WTC11 (cell line): Measurements from ENCODE around the gene ZNF423. TPM values are rescaled to one million over a fixed set of nuclear protein-coding genes. Genes with fewer than 3 reads are reported as not detected.

ENCODE experiments used
- ATAC-seq: fragments of 200-7000 bp; cut with Tn5 transposase; 2 replicates; pipeline ENCODE4 v1.10.0; 2021; ENCODE audit warnings: mild to moderate bottlenecking, moderate library complexity
- CTCF ChIA-PET: fragments of 300-600 bp; sonication (Branson Sonifier 250); formaldehyde crosslinking; loops from one replicate; lab custom pipeline; 2021; ENCODE audit warnings: antibody characterized with exemption; lab: Charles Lee
- POLR2A ChIA-PET: fragments of 350-600 bp; sonication (Branson Sonifier 250); formaldehyde crosslinking; loops from one replicate; lab custom pipeline; 2021; ENCODE audit warnings: antibody characterized with exemption; lab: Charles Lee
- DNase-seq: peaks from one replicate; pipeline ENCODE4 v3.0.0; 2021; ENCODE audit warnings: low spot score
- H3K27ac Mint-ChIP-seq: 2 replicates; pipeline ENCODE4 v1.8.0; 2021; ENCODE audit warnings: mixed read lengths
- H3K27me3 Mint-ChIP-seq: 2 replicates; pipeline ENCODE4 v1.8.0; 2021; ENCODE audit warnings: low read depth, mild to moderate bottlenecking, moderate library complexity, mixed read lengths
- H3K36me3 Mint-ChIP-seq: 2 replicates; pipeline ENCODE4 v1.8.0; 2021; ENCODE audit warnings: mixed read lengths
- H3K4me1 Mint-ChIP-seq: 2 replicates; pipeline ENCODE4 v1.8.0; 2022; ENCODE audit warnings: mixed read lengths
- H3K4me3 Mint-ChIP-seq: 2 replicates; pipeline ENCODE4 v1.8.0; 2021; ENCODE audit warnings: mild to moderate bottlenecking, moderate library complexity, mixed read lengths
- H3K9me3 Mint-ChIP-seq: 2 replicates; pipeline ENCODE4 v1.8.0; 2021; ENCODE audit warnings: mixed read lengths
- E2F1 ChIP-seq: sonication (generic); formaldehyde crosslinking; IDR thresholded peaks from 2 replicates; pipeline ENCODE4 v1.8.0; 2022; ENCODE audit warnings: mild to moderate bottlenecking, missing genetic modification reagents
- GRHL2 ChIP-seq: fragments of 250-450 bp; sonication (Bioruptor Pico); IDR thresholded peaks from 2 replicates; pipeline ENCODE4 v1.8.0; 2022; ENCODE audit warnings: mild to moderate bottlenecking, moderate library complexity; ENCODE audit not compliant: insufficient replicate concordance, severe bottlenecking
- KAT7 ChIP-seq: sonication (generic); formaldehyde crosslinking; IDR thresholded peaks from 2 replicates; pipeline ENCODE4 v1.8.1; 2023; ENCODE audit warnings: missing genetic modification reagents, mild to moderate bottlenecking, borderline replicate concordance
- MXD4 ChIP-seq: fragments of 250-450 bp; sonication (Bioruptor Pico); IDR thresholded peaks from 2 replicates; pipeline ENCODE4 v1.8.0; 2021; ENCODE audit warnings: mild to moderate bottlenecking, moderate library complexity, borderline replicate concordance
- PRRX2 ChIP-seq: fragments of 250-450 bp; sonication (Bioruptor Pico); IDR thresholded peaks from 2 replicates; pipeline ENCODE4 v1.8.0; 2021; ENCODE audit warnings: mild to moderate bottlenecking
- TEAD1 ChIP-seq: sonication (generic); formaldehyde crosslinking; IDR thresholded peaks from 2 replicates; pipeline ENCODE4 v1.8.0; 2022; ENCODE audit warnings: mild to moderate bottlenecking, missing genetic modification reagents
- ZNF232 ChIP-seq: sonication (generic); formaldehyde crosslinking; IDR thresholded peaks from 2 replicates; pipeline ENCODE4 v1.8.0; 2022; ENCODE audit warnings: mild to moderate bottlenecking, missing genetic modification reagents
- ZNF281 ChIP-seq: sonication (generic); formaldehyde crosslinking; IDR thresholded peaks from 2 replicates; pipeline ENCODE4 v1.8.0; 2023; ENCODE audit warnings: mild to moderate bottlenecking, missing genetic modification reagents
- ZNF512 ChIP-seq: sonication (generic); formaldehyde crosslinking; IDR thresholded peaks from 2 replicates; pipeline ENCODE4 v1.8.1; 2022; ENCODE audit warnings: missing genetic modification reagents, borderline replicate concordance
- total RNA-seq: library from RNA; stranded (reverse); gene quantifications from 3 replicates; pipeline ENCODE4 v1.2.3, GENCODE V29; 2021
- TF ChIP-seq, protein P1 (sequence below): sonication (generic); formaldehyde crosslinking; IDR thresholded peaks from 2 replicates; pipeline ENCODE4 v1.8.0; 2023; ENCODE audit warnings: missing genetic modification reagents
- TF ChIP-seq, protein P2 (sequence below): sonication (generic); formaldehyde crosslinking; IDR thresholded peaks from 2 replicates; pipeline ENCODE4 v1.8.1; 2023; ENCODE audit warnings: mild to moderate bottlenecking, missing genetic modification reagents
- TF ChIP-seq, protein P3 (sequence below): fragments of 250-450 bp; sonication (Bioruptor Pico); IDR thresholded peaks from 2 replicates; pipeline ENCODE4 v1.9.0; 2021; ENCODE audit warnings: mild to moderate bottlenecking
- TF ChIP-seq, protein P4 (sequence below): sonication (generic); formaldehyde crosslinking; IDR thresholded peaks from 2 replicates; pipeline ENCODE4 v1.8.1; 2022; ENCODE audit warnings: mild to moderate bottlenecking, moderate library complexity, missing genetic modification reagents
- TF ChIP-seq, protein P5 (sequence below): sonication (generic); formaldehyde crosslinking; IDR thresholded peaks from 2 replicates; pipeline ENCODE4 v1.8.1; 2022; ENCODE audit warnings: low read depth, missing genetic modification reagents, borderline replicate concordance
- TF ChIP-seq, protein P6 (sequence below): sonication (generic); formaldehyde crosslinking; IDR thresholded peaks from 2 replicates; pipeline ENCODE4 v1.8.0; 2023; ENCODE audit warnings: missing genetic modification reagents, mild to moderate bottlenecking, borderline replicate concordance

Gene ZNF423
- total RNA-seq, 1 experiment from 2014 or later, result 38.8 TPM

- TF ChIP-seq PRRX2 (CRISPR knock-in tag), result no peak
- TF ChIP-seq, protein P1, sequence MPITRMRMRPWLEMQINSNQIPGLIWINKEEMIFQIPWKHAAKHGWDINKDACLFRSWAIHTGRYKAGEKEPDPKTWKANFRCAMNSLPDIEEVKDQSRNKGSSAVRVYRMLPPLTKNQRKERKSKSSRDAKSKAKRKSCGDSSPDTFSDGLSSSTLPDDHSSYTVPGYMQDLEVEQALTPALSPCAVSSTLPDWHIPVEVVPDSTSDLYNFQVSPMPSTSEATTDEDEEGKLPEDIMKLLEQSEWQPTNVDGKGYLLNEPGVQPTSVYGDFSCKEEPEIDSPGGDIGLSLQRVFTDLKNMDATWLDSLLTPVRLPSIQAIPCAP (CRISPR knock-in tag), result no peak
- TF ChIP-seq, protein P2, sequence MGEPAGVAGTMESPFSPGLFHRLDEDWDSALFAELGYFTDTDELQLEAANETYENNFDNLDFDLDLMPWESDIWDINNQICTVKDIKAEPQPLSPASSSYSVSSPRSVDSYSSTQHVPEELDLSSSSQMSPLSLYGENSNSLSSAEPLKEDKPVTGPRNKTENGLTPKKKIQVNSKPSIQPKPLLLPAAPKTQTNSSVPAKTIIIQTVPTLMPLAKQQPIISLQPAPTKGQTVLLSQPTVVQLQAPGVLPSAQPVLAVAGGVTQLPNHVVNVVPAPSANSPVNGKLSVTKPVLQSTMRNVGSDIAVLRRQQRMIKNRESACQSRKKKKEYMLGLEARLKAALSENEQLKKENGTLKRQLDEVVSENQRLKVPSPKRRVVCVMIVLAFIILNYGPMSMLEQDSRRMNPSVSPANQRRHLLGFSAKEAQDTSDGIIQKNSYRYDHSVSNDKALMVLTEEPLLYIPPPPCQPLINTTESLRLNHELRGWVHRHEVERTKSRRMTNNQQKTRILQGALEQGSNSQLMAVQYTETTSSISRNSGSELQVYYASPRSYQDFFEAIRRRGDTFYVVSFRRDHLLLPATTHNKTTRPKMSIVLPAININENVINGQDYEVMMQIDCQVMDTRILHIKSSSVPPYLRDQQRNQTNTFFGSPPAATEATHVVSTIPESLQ (CRISPR knock-in tag), result no peak
- no peak for TF ChIP-seq MXD4 (CRISPR knock-in tag)
- TF ChIP-seq, protein P3, sequence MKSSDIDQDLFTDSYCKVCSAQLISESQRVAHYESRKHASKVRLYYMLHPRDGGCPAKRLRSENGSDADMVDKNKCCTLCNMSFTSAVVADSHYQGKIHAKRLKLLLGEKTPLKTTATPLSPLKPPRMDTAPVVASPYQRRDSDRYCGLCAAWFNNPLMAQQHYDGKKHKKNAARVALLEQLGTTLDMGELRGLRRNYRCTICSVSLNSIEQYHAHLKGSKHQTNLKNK, result no peak
- TF ChIP-seq, protein P4, sequence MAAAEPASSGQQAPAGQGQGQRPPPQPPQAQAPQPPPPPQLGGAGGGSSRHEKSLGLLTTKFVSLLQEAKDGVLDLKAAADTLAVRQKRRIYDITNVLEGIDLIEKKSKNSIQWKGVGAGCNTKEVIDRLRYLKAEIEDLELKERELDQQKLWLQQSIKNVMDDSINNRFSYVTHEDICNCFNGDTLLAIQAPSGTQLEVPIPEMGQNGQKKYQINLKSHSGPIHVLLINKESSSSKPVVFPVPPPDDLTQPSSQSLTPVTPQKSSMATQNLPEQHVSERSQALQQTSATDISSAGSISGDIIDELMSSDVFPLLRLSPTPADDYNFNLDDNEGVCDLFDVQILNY (CRISPR knock-in tag), result no peak
- no peak for TF ChIP-seq ZNF512 (CRISPR knock-in tag)
- TF ChIP-seq, protein P5, sequence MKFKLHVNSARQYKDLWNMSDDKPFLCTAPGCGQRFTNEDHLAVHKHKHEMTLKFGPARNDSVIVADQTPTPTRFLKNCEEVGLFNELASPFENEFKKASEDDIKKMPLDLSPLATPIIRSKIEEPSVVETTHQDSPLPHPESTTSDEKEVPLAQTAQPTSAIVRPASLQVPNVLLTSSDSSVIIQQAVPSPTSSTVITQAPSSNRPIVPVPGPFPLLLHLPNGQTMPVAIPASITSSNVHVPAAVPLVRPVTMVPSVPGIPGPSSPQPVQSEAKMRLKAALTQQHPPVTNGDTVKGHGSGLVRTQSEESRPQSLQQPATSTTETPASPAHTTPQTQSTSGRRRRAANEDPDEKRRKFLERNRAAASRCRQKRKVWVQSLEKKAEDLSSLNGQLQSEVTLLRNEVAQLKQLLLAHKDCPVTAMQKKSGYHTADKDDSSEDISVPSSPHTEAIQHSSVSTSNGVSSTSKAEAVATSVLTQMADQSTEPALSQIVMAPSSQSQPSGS (CRISPR knock-in tag), result no peak
- TF ChIP-seq ZNF281, result no peak
- TF ChIP-seq, protein P6, sequence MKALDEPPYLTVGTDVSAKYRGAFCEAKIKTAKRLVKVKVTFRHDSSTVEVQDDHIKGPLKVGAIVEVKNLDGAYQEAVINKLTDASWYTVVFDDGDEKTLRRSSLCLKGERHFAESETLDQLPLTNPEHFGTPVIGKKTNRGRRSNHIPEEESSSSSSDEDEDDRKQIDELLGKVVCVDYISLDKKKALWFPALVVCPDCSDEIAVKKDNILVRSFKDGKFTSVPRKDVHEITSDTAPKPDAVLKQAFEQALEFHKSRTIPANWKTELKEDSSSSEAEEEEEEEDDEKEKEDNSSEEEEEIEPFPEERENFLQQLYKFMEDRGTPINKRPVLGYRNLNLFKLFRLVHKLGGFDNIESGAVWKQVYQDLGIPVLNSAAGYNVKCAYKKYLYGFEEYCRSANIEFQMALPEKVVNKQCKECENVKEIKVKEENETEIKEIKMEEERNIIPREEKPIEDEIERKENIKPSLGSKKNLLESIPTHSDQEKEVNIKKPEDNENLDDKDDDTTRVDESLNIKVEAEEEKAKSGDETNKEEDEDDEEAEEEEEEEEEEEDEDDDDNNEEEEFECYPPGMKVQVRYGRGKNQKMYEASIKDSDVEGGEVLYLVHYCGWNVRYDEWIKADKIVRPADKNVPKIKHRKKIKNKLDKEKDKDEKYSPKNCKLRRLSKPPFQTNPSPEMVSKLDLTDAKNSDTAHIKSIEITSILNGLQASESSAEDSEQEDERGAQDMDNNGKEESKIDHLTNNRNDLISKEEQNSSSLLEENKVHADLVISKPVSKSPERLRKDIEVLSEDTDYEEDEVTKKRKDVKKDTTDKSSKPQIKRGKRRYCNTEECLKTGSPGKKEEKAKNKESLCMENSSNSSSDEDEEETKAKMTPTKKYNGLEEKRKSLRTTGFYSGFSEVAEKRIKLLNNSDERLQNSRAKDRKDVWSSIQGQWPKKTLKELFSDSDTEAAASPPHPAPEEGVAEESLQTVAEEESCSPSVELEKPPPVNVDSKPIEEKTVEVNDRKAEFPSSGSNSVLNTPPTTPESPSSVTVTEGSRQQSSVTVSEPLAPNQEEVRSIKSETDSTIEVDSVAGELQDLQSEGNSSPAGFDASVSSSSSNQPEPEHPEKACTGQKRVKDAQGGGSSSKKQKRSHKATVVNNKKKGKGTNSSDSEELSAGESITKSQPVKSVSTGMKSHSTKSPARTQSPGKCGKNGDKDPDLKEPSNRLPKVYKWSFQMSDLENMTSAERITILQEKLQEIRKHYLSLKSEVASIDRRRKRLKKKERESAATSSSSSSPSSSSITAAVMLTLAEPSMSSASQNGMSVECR, result no peak
- TF ChIP-seq E2F1 (CRISPR knock-in tag), result no peak
- no peak for TF ChIP-seq TEAD1 (CRISPR knock-in tag)
- no peak for TF ChIP-seq ZNF232 (CRISPR knock-in tag)
- no peak for TF ChIP-seq GRHL2 (CRISPR knock-in tag)
- TF ChIP-seq KAT7 (CRISPR knock-in tag), result no peak
- CTCF ChIA-PET, result interaction anchor here (0.5 to 1.3 kb wide), 4 partner anchors 244 to 564 kb away, joined by 3 to 4 read pairs (median 3); partner anchors contain the start of gene CNEP1R1
- POLR2A ChIA-PET, result no interaction called here
- no peaks in the 10 kb centered on the region for H3K36me3 Mint-ChIP-seq
- no peak for DNase-seq
- H3K9me3 Mint-ChIP-seq, result no peaks in the 10 kb centered on the region
- H3K4me1 Mint-ChIP-seq, result peaks cover 17% of the 10 kb centered on the region
- peaks cover 8% of the 10 kb centered on the region for H3K27me3 Mint-ChIP-seq
- no peak overlapping the region for H3K27ac Mint-ChIP-seq
- no peak for ATAC-seq
- H3K4me3 Mint-ChIP-seq, result no peak overlapping the region
Measured at GRCh38 chr16:49460786-49461470, 395.0 kb downstream of the ZNF423 start.
